HepG2 (cell line): ENCODE measurements around the gene RAB33A. TPM values are rescaled to one million over a fixed set of nuclear protein-coding genes. Genes with fewer than 3 reads are reported as not detected.
A peak's percentile ranks its signal among the peaks of the same experiment; 100 is the strongest.

ENCODE experiments used
- ATAC-seq: fragments of 200-7000 bp; cut with Tn5 transposase; 3 replicates; pipeline ENCODE4 v1.9.1; 2020; ENCODE audit warnings: mild to moderate bottlenecking, moderate library complexity
- BruUV-seq: library from RNA; stranded (reverse); fragments of 400-500 nt; replicated peaks from 2 replicates; lab custom pipeline; 2021; lab: Mats Ljungman, UMichigan
- CTCF ChIA-PET: fragments of 300-600 bp; formaldehyde crosslinking; extraction: SDS; loops from one replicate; lab custom pipeline; 2021; ENCODE audit warnings: low total read pairs, inconsistent platforms, low intra/inter-chr PET ratio; lab: Yijun Ruan, JAX
- POLR2A ChIA-PET: fragments of 350-600 bp; sonication (Branson Sonifier 250); formaldehyde crosslinking; loops from one replicate; lab custom pipeline; 2020; ENCODE audit warnings: antibody characterized with exemption, inconsistent platforms; lab: Yijun Ruan, JAX
- DNase-seq: peaks from one replicate; pipeline ENCODE4 v3.0.0-alpha.2; 2015; ENCODE audit warnings: low spot score
- FAIRE-seq: peaks from 3 replicates; lab custom pipeline; 2011; peaks lifted over from hg19 to GRCh38; lab: Jason Lieb, UNC
- H2AFZ ChIP-seq: one replicate; pipeline ENCODE4 v1.6.1; 2011; ENCODE audit warnings: low read length, inconsistent platforms
- H3K27ac ChIP-seq: fragments of 300-600 bp; 3 replicates; pipeline ENCODE4 v1.8.0; 2011; ENCODE audit warnings: mixed run types, mild to moderate bottlenecking, mixed read lengths, low read length, inconsistent platforms; ENCODE audit not compliant: insufficient read depth; ENCODE audit errors: extremely low read length
- H3K27me3 ChIP-seq, 2 experiments: fragments of 200-600 bp in 1 of 2; 2 replicates in 1 of 2; 3 replicates in 1 of 2; pipeline versions ENCODE4 v1.6.0 to v1.8.0; 2011; ENCODE audit warnings: low read length in 2 of 2, mild to moderate bottlenecking in 2 of 2, moderate library complexity in 2 of 2, inconsistent platforms in 1 of 2; ENCODE audit not compliant: insufficient read depth in 2 of 2, control insufficient read depth in 1 of 2
- H3K36me3 ChIP-seq, 2 experiments: fragments of 200-600 bp in 1 of 2; replicated peaks in 1 of 2; 2 replicates in 1 of 2; 3 replicates in 1 of 2; pipeline versions ENCODE4 v1.5.1 to v1.8.0; 2011; ENCODE audit warnings: low read length in 2 of 2, inconsistent platforms in 1 of 2; ENCODE audit not compliant: insufficient read depth in 2 of 2, control insufficient read depth in 1 of 2
- H3K4me1 ChIP-seq: 2 replicates; pipeline ENCODE4 v1.5.1; 2012; ENCODE audit warnings: low read length, inconsistent platforms; ENCODE audit not compliant: insufficient read depth
- H3K4me2 ChIP-seq: 2 replicates; pipeline ENCODE4 v1.6.0; 2011; ENCODE audit warnings: low read depth, low read length, inconsistent platforms
- H3K4me3 ChIP-seq, 3 experiments: fragments of 200-600 bp in 1 of 3; sonication (generic), shearing (Covaris generic) in 1 of 3; replicated peaks in 1 of 3; 2 replicates each; pipeline ENCODE4 v1.5.1; 2011 to 2016; ENCODE audit warnings: low read length in 3 of 3, inconsistent platforms in 2 of 3, low read depth in 2 of 3, mild to moderate bottlenecking in 2 of 3, control low read depth in 1 of 3, mixed read lengths in 1 of 3; ENCODE audit not compliant: insufficient read depth in 1 of 3
- H3K79me2 ChIP-seq: one replicate; pipeline ENCODE4 v1.6.1; 2011; ENCODE audit warnings: low read length, inconsistent platforms; ENCODE audit not compliant: insufficient read depth
- H3K9ac ChIP-seq: 2 replicates; pipeline ENCODE4 v1.6.0; 2011; ENCODE audit warnings: mild to moderate bottlenecking, low read depth, low read length, inconsistent platforms; ENCODE audit not compliant: insufficient read depth
- H3K9me3 ChIP-seq: 2 replicates; pipeline ENCODE4 v1.5.1; 2012; ENCODE audit warnings: mild to moderate bottlenecking, low read length
- H4K20me1 ChIP-seq: 2 replicates; pipeline ENCODE4 v1.6.0; 2011; ENCODE audit warnings: inconsistent platforms, mild to moderate bottlenecking, low read length, moderate library complexity; ENCODE audit not compliant: insufficient read depth
- ATF7 ChIP-seq, 2 experiments: fragments of 450-650 bp in 1 of 2; sonication (generic) in 1 of 2; formaldehyde crosslinking in 1 of 2; IDR thresholded peaks; 2 replicates each; pipeline versions ENCODE4 v1.4.0 to v1.6.1; 2016 to 2020; ENCODE audit warnings: antibody characterized with exemption in 1 of 2, mild to moderate bottlenecking in 1 of 2, missing genetic modification reagents in 1 of 2
- CREB1 ChIP-seq, 2 experiments: fragments of 450-650 bp in 1 of 2; IDR thresholded peaks; 2 replicates each; pipeline ENCODE4 v1.6.1; 2016 to 2017; ENCODE audit warnings: control low read depth in 1 of 2, mild to moderate bottlenecking in 1 of 2, missing compliant biosample characterization in 1 of 2, missing genetic modification characterization in 1 of 2
- ERF ChIP-seq: IDR thresholded peaks from 2 replicates; pipeline ENCODE4 v1.6.1; 2018; ENCODE audit warnings: missing biosample characterization, missing genetic modification reagents
- GATA4 ChIP-seq: sonication (generic); IDR thresholded peaks from 2 replicates; pipeline ENCODE4 v1.6.1; 2016; ENCODE audit warnings: antibody characterized with exemption, low read depth, borderline replicate concordance
- HIVEP1 ChIP-seq: sonication (generic); formaldehyde crosslinking; IDR thresholded peaks from 2 replicates; pipeline ENCODE4 v1.4.0; 2020; ENCODE audit warnings: mild to moderate bottlenecking, missing genetic modification reagents
- PHF20 ChIP-seq: sonication (generic); formaldehyde crosslinking; IDR thresholded peaks from 2 replicates; pipeline ENCODE4 v1.5.0; 2020; ENCODE audit warnings: mild to moderate bottlenecking, missing genetic modification reagents
- PHF8 ChIP-seq: sonication (generic); formaldehyde crosslinking; IDR thresholded peaks from 2 replicates; pipeline ENCODE4 v1.5.0; 2020; ENCODE audit warnings: missing genetic modification reagents
- WGBS: methylation state at CpG from one replicate; pipeline ENCODE4 v1.1.6; 2017; ENCODE audit warnings: low lambda C conversion rate; 5-methylcytosine and 5-hydroxymethylcytosine counted together
- in situ Hi-C: cut with HindIII; loops from 2 replicates; pipeline ENCODE4 v1.10.0; 2017; ENCODE audit warnings: low pct_unique_long_range_greater_than_20kb; ENCODE audit not compliant: extremely low pct_ligation_motif_present
- intact Hi-C: fragments of 100-400 bp; cut with micrococcal nuclease; formaldehyde crosslinking; loops from one replicate; pipeline ENCODE4 v1.10.0; 2022; ENCODE audit not compliant: unreplicated experiment
- polyA plus RNA-seq, 8 experiments: library from polyadenylated mRNA; depleted of rRNA in 3 of 8; stranded (reverse) in 7 of 8; unstranded in 1 of 8; fragments of >200 nt; fragmentation: Illumina TruSeq in 4 of 8; extraction: Trizol in 4 of 8; gene quantifications; 2 replicates each; pipeline versions ENCODE4 v1.2.1 to v1.2.3, GENCODE V29; 2011 to 2016; ENCODE audit warnings: low read depth in 4 of 8, missing spikeins in 1 of 8, mixed read lengths in 1 of 8; ENCODE audit not compliant: insufficient read depth in 1 of 8
- total RNA-seq, 5 experiments: library from RNA; depleted of rRNA; stranded (reverse); fragments of >200 nt; fragmentation: Illumina TruSeq; extraction: Trizol; gene quantifications; 2 replicates each; pipeline ENCODE4 v1.2.3, GENCODE V29; 2016; ENCODE audit warnings: low read depth in 1 of 5

The RAB33A gene
- total and polyA plus RNA-seq, 2 of the 13 experiments (the other 11 are each of a cell fraction or from before 2014, with no cell fraction given) = 0.26 TPM; not detected in 1

GRCh38 chrX:130179579-130180215 lies 7.9 kb downstream of the RAB33A start:
- H3K4me2 ChIP-seq = no peak overlapping the region
- no peak for TF ChIP-seq GATA4
- no peak for TF ChIP-seq PHF8
- peak; percentile 37; the same call in 1 of the 2 replicates for TF ChIP-seq CREB1 (IDR thresholded peaks at IDR 0.05)
- no peak for TF ChIP-seq CREB1 (CRISPR knock-in tag; IDR thresholded peaks at IDR 0.05)
- H3K9me3 ChIP-seq = no peaks in the 10 kb centered on the region
- in situ Hi-C loops = no loop called here
- ChIA-PET POLR2A (no interaction called here), CTCF (no interaction called here)
- DNase-seq (no peak), ATAC-seq (no peak), FAIRE-seq (no peak)
- no peak overlapping the region for H3K9ac ChIP-seq
- H3K36me3 ChIP-seq = no peaks in the 10 kb centered on the region
- no peak overlapping the region for H3K27ac ChIP-seq
- intact Hi-C loops = no loop called here
- H3K4me3 ChIP-seq = no peak overlapping the region
- no peaks in the 10 kb centered on the region for H3K27me3 ChIP-seq
- no peak overlapping the region for H2AFZ ChIP-seq
- H3K4me1 ChIP-seq = no peaks in the 10 kb centered on the region; the same call in 1 of the 2 replicates
- no peaks in the 10 kb centered on the region for H4K20me1 ChIP-seq
- WGBS = 37% methylated on average over 6 of the region's 7 CpGs
- no peaks in the 10 kb centered on the region for H3K79me2 ChIP-seq
- no TSS peak for BruUV-seq

- BruUV-seq = no TSS peak
- CTCF ChIA-PET = no interaction called here
- 78% methylated on average over 6 of the region's 11 CpGs for WGBS
- Histone ChIP-seq H3K36me3 (no peaks in the 10 kb centered on the region), H3K79me2 (no peaks in the 10 kb centered on the region), H3K4me3 (no peak overlapping the region), H2AFZ (no peak overlapping the region), H3K4me2 (no peak overlapping the region), H3K27me3 (no peaks in the 10 kb centered on the region), H3K4me1 (no peaks in the 10 kb centered on the region), H3K27ac (no peak overlapping the region), H4K20me1 (no peaks in the 10 kb centered on the region), H3K9ac (no peak overlapping the region), H3K9me3 (no peaks in the 10 kb centered on the region)
- POLR2A ChIA-PET = no interaction called here
- intact Hi-C loops (no loop called here), in situ Hi-C loops (no loop called here)
- ATAC-seq (no peak), DNase-seq (no peak), FAIRE-seq (no peak)
- TF ChIP-seq ERF (CRISPR knock-in tag) (no peak), ATF7 (IDR thresholded peaks at IDR 0.05) (peak; percentile 39; the same call in 1 of the 2 replicates), ATF7 (CRISPR knock-in tag; IDR thresholded peaks at IDR 0.05) (no peak), CREB1 (IDR thresholded peaks at IDR 0.05) (peak; percentile 77), CREB1 (CRISPR knock-in tag; IDR thresholded peaks at IDR 0.05) (no peak), PHF20 (CRISPR knock-in tag) (no peak), HIVEP1 (CRISPR knock-in tag) (no peak)
Observed at GRCh38 chrX:130184168-130184567, 12.4 kb downstream of the RAB33A start.
